GM12865 (cell line): Measurements from ENCODE around the gene TCN1.
"Not testable (repeated sequence)": the region's sequence is repeated elsewhere in the genome, so short reads cannot be mapped to it uniquely, and the experiment has no call there.

Experiments used
- DNase-seq: peaks from one replicate; pipeline ENCODE4 v3.0.0; 2010; ENCODE audit warnings: low read depth
- H3K4me3 ChIP-seq: 2 replicates; pipeline ENCODE4 v1.5.1; 2011; ENCODE audit warnings: mild to moderate bottlenecking, low read depth, low read length, control low read depth
- TF ChIP-seq, protein P1 (sequence below): IDR thresholded peaks from 2 replicates; pipeline ENCODE4 v1.5.1; 2011; ENCODE audit warnings: low read length, control low read depth, low read depth, inconsistent platforms; ENCODE audit not compliant: insufficient read depth; ENCODE audit errors: missing control alignments

TCN1 gene

DNA sequence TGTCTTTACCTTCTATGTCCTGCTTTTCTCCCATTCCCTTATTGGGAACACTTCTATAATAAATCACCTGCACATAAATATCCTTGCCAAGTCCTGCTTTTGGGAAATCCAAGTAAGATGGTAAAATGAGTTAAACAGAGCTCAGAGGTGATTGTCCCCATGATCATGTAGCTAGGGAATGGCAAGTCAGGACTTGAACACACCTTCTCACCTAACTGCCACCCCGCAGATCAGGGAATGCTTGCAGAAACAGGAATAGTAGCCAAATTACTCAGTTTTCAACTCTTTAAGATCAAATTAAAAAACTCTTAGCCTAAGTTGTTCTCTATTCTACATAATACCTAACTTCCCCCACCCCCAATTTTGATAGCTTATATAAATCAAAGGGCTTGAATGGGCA is 28.3 kb upstream of the TCN1 start:
- TF ChIP-seq, protein P1, sequence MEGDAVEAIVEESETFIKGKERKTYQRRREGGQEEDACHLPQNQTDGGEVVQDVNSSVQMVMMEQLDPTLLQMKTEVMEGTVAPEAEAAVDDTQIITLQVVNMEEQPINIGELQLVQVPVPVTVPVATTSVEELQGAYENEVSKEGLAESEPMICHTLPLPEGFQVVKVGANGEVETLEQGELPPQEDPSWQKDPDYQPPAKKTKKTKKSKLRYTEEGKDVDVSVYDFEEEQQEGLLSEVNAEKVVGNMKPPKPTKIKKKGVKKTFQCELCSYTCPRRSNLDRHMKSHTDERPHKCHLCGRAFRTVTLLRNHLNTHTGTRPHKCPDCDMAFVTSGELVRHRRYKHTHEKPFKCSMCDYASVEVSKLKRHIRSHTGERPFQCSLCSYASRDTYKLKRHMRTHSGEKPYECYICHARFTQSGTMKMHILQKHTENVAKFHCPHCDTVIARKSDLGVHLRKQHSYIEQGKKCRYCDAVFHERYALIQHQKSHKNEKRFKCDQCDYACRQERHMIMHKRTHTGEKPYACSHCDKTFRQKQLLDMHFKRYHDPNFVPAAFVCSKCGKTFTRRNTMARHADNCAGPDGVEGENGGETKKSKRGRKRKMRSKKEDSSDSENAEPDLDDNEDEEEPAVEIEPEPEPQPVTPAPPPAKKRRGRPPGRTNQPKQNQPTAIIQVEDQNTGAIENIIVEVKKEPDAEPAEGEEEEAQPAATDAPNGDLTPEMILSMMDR: no peak
- no peak overlapping the region for H3K4me3 ChIP-seq

GRCh38 chr11:59891781-59892181 is 25.5 kb upstream of the TCN1 start:
- no peak for DNase-seq
- TF ChIP-seq, protein P1: no peak
- no peak overlapping the region for H3K4me3 ChIP-seq

More for the DNA sequence above, 28.3 kb upstream of the TCN1 start:
- DNase-seq: no peak

DNA sequence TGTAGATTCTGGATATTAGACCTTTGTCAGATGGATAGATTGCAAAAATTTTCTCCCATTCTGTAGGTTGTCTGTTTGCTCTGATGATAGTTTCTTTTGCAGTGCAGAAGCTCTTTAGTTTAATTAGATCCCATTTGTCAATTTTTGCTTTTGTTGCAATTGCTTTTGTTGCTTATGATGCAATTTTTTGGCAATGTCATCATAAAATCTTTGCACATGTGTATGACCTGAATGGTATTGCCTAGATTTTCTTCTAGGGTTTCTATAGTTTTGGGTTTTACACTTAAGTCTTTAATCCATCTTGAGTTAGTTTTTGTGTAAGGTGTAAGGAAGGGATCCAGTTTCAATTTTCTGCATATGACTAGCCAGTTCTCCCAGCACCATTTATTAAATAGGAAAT is 20.9 kb upstream of the TCN1 start:
- not testable (repeated sequence) for H3K4me3 ChIP-seq, DNase-seq

DNA sequence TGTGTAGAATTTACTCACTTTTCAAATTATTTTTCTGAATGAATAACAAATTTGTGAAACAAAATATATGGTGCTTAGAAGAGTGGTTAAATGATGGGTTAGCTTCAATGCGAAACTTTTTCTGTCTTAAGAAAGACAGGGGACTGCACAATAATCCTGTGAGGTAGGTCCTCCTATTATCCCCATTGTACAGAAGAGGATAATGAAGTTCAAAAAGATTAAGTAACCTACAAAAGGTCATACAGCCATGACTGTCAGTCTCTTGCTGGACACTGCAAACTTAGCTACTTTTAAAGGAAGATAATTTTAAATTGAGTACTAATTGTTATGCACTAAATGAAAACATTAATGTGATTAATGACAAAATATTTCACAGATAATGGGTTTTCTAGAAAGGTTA is 17.3 kb upstream of the TCN1 start:
- TF ChIP-seq, protein P1: no peak
- no peak overlapping the region for H3K4me3 ChIP-seq
- no peak for DNase-seq

GRCh38 chr11:59879567-59879966 is 13.3 kb upstream of the TCN1 start:
- DNase-seq: no peak

DNA sequence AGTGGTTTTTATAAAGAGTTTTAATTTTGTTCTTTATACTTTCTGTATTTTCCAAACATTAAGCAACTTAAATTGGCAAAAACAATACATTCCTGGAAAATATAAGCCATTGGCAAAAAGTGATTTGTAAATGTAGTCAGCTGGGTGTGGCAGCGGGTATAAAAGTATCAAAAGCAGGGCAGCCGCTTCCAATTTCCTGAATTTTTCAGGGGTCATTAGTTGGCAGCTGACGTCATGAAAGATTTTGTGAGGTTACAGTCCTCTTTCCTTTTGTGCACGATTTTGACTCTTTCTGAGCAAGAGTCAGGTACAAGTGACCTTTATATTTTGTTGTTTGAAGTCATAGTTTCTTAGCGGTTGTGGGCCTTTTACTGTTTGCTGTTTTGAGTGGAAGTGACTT is 12.3 kb upstream of the TCN1 start, which contains the start of gene OOSP3:
TSS of gene OOSP3 (plus strand) at position 208 of the 400 bp plus-strand sequence. CDS start at position 235, 27 bp downstream.
- H3K4me3 ChIP-seq: no peak within 1 kb of the TSS
- no peak for DNase-seq
- TF ChIP-seq, protein P1: no peak

More at GRCh38 chr11:59879567-59879966, 13.3 kb upstream of the TCN1 start:
- TF ChIP-seq, protein P1: no peak
- no peak overlapping the region for H3K4me3 ChIP-seq

GRCh38 chr11:59877784-59878183 is 11.5 kb upstream of the TCN1 start:
- H3K4me3 ChIP-seq: no peak overlapping the region
- DNase-seq: no peak
- TF ChIP-seq, protein P1: no peak

DNA sequence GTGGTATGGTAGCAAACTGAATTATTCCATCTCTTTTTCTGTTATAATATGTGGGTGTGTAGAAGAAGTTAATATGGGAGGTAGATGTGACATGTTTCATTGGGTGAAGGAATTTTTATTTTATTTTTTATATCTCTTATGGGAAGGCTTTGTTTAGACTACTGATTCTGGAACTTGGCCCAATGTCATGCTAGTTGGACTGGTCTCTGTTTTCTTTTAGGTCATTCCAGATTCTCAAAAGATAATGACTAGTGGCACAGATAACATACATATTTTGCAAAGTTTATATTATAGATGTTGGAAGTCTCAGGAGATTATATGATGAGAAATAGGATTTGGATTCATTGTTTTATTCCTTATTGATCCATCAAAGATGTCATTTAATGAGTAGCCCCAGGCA is 11.0 kb upstream of the TCN1 start:
- no peak for DNase-seq
- TF ChIP-seq, protein P1: no peak
- no peak overlapping the region for H3K4me3 ChIP-seq
